GM12892 (cell line): Measurements from ENCODE around the gene STPG3.

ENCODE experiments used
- DNase-seq: peaks from one replicate; pipeline ENCODE4 v3.0.0; 2011; ENCODE audit not compliant: insufficient read length
- FAIRE-seq: peaks from 2 replicates; lab custom pipeline; 2011; peaks lifted over from hg19 to GRCh38; lab: Jason Lieb, UNC
- POLR2A ChIP-seq: IDR thresholded peaks from 2 replicates; pipeline ENCODE4 v1.6.1; 2011; ENCODE audit warnings: low read depth, low read length, control low read depth
- POLR2AphosphoS5 ChIP-seq: IDR thresholded peaks from 2 replicates; pipeline ENCODE4 v1.6.1; 2011; ENCODE audit warnings: low read depth, low read length, control low read depth
- TAF1 ChIP-seq: IDR thresholded peaks from 2 replicates; pipeline ENCODE4 v1.6.1; 2011; ENCODE audit warnings: low read depth, mild to moderate bottlenecking, control low read depth, low read length, borderline replicate concordance

Gene STPG3

GRCh38 chr9:137216188-137216965 lies 34.7 kb upstream of the STPG3 start:
- DNase-seq: no peak
- no peak for FAIRE-seq
- no peak for TF ChIP-seq POLR2AphosphoS5
- TF ChIP-seq POLR2A: no peak
- TF ChIP-seq TAF1: no peak

- DNase-seq (no peak), FAIRE-seq (no peak)
- TF ChIP-seq POLR2A: no peak
Measured at GRCh38 chr9:137217276-137218211, 33.5 kb upstream of the STPG3 start.

GRCh38 chr9:137218212-137218753 lies 32.8 kb upstream of the STPG3 start:
- TF ChIP-seq TAF1 (no peak), POLR2A (no peak), POLR2AphosphoS5 (no peak)
- FAIRE-seq (no peak), DNase-seq (no peak)

GRCh38 chr9:137218754-137219271 lies 32.3 kb upstream of the STPG3 start:
- no peak for TF ChIP-seq POLR2AphosphoS5
- TF ChIP-seq TAF1: no peak
- no peak for TF ChIP-seq POLR2A
- DNase-seq (no peak), FAIRE-seq (no peak)

GRCh38 chr9:137219757-137220316 lies 31.2 kb upstream of the STPG3 start:
- TF ChIP-seq POLR2AphosphoS5 (no peak), TAF1 (no peak), POLR2A (no peak)
- DNase-seq: no peak
- FAIRE-seq: no peak

GRCh38 chr9:137220317-137221094 lies 30.6 kb upstream of the STPG3 start:
- no peak for TF ChIP-seq POLR2A
- no peak for TF ChIP-seq POLR2AphosphoS5
- no peak for TF ChIP-seq TAF1
- no peak for FAIRE-seq
- DNase-seq: no peak

- FAIRE-seq (no peak), DNase-seq (no peak)
- TF ChIP-seq TAF1 (no peak), POLR2A (no peak), POLR2AphosphoS5 (no peak)
Measured at GRCh38 chr9:137221095-137221505, 30.0 kb upstream of the STPG3 start.

- FAIRE-seq (no peak), DNase-seq (no peak)
- TF ChIP-seq POLR2AphosphoS5: no peak
- TF ChIP-seq POLR2A: no peak
- TF ChIP-seq TAF1: no peak
Measured at GRCh38 chr9:137221506-137222111, 29.5 kb upstream of the STPG3 start.

- no peak for TF ChIP-seq TAF1
- TF ChIP-seq POLR2AphosphoS5: no peak
- TF ChIP-seq POLR2A: no peak
- DNase-seq (no peak), FAIRE-seq (no peak)
Measured at GRCh38 chr9:137222190-137223077, 28.7 kb upstream of the STPG3 start, which contains the start of gene RNF208. TSS of gene RNF208 (minus strand) at chr9:137222240. CDS start at chr9:137221212, 1,028 bp downstream.
